Measurements from ENCODE around the gene ALDH4A1.

ALDH4A1 gene

GRCh38 chr1:18944810-18945209 is 42.5 kb upstream of the ALDH4A1 start:
- H3K4ac ChIP-seq (ENCODE audit: low read length), result no peak overlapping the region
- peak overlapping the region; percentile 59 for H2BK12ac ChIP-seq (ENCODE audit: low read length)
- no peak overlapping the region for H2BK120ac ChIP-seq (ENCODE audit: low read depth, low read length)
- no peak overlapping the region for H3K4me3 ChIP-seq (ENCODE audit: low read length in 2 of 2)
- H3K9ac ChIP-seq (ENCODE audit: low read depth, low read length, poor library complexity), result no peak overlapping the region
- H3K36me3 ChIP-seq (replicated peaks in 1 of 2; ENCODE audit: control insufficient read depth in 2 of 2, insufficient read depth in 2 of 2, low read length in 2 of 2), result no peaks in the 10 kb centered on the region
- H3K18ac ChIP-seq (ENCODE audit: low read length), result peak overlapping the region; percentile 3
- no peaks in the 10 kb centered on the region for H3K9me3 ChIP-seq (replicated peaks in 1 of 2; ENCODE audit: control insufficient read depth in 2 of 2, insufficient read depth in 1 of 2, low read depth in 1 of 2, low read length in 2 of 2)
- no CpG with 5 or more reads among the region's 2 CpGs for WGBS, 2 donors (ENCODE audit: extremely low coverage in 2 of 2, insufficient read length in 2 of 2, insufficient replicate concordance in 1 of 2)
- DNase-seq (ENCODE audit: low spot score), result no peak
- no peak overlapping the region for H4K8ac ChIP-seq (ENCODE audit: low read depth, low read length)
- H3K27ac ChIP-seq (replicated peaks; ENCODE audit: low read length), result no peak overlapping the region
- H2AFZ ChIP-seq (ENCODE audit: low read length), result peak overlapping the region; percentile 70
- peak overlapping the region; percentile 77 for H2BK15ac ChIP-seq (ENCODE audit: low read length)
- H2BK5ac ChIP-seq (ENCODE audit: low read length), result no peak overlapping the region
- H3K4me1 ChIP-seq (ENCODE audit: control insufficient read depth in 2 of 2, insufficient read depth in 1 of 2, low read depth in 1 of 2, low read length in 2 of 2), result peaks cover 35 to 44% of the 10 kb centered on the region in 2 donors
- H3K79me1 ChIP-seq (ENCODE audit: low read depth, low read length), result peaks cover 3% of the 10 kb centered on the region
- no peak overlapping the region for H3K4me2 ChIP-seq (ENCODE audit: insufficient read depth, low read length, poor library complexity, severe bottlenecking)
- H3K23ac ChIP-seq (ENCODE audit: low read depth, low read length, poor library complexity), result peak overlapping the region; percentile 18
- no peak overlapping the region for H4K91ac ChIP-seq (ENCODE audit: low read depth, low read length, poor library complexity)
- peak overlapping the region; percentile 60 for H2AK5ac ChIP-seq (ENCODE audit: low read depth, low read length)
- H3K14ac ChIP-seq (ENCODE audit: low read length), result no peak overlapping the region
- no peaks in the 10 kb centered on the region for H3K27me3 ChIP-seq (ENCODE audit: control insufficient read depth in 3 of 3, insufficient read depth in 3 of 3, low read depth in 1 of 3, low read length in 3 of 3)

GRCh38 chr1:18943914-18944572 is 41.7 kb upstream of the ALDH4A1 start:
- Histone ChIP-seq H2BK5ac (ENCODE audit: low read length) (no peak overlapping the region), H3K36me3 (replicated peaks in 1 of 2; ENCODE audit: control insufficient read depth in 2 of 2, insufficient read depth in 2 of 2, low read length in 2 of 2) (no peaks in the 10 kb centered on the region), H3K9ac (ENCODE audit: low read depth, low read length, poor library complexity) (no peak overlapping the region), H2BK15ac (ENCODE audit: low read length) (peak overlapping the region; percentile 77), H3K4me2 (ENCODE audit: insufficient read depth, low read length, poor library complexity, severe bottlenecking) (no peak overlapping the region), H3K18ac (ENCODE audit: low read length) (peak overlapping the region; percentile 18), H3K4me3 (ENCODE audit: low read length in 2 of 2) (no peak overlapping the region), H4K91ac (ENCODE audit: low read depth, low read length, poor library complexity) (no peak overlapping the region), H4K8ac (ENCODE audit: low read depth, low read length) (no peak overlapping the region), H3K9me3 (replicated peaks in 1 of 2; ENCODE audit: control insufficient read depth in 2 of 2, insufficient read depth in 1 of 2, low read depth in 1 of 2, low read length in 2 of 2) (no peaks in the 10 kb centered on the region), H3K23ac (ENCODE audit: low read depth, low read length, poor library complexity) (peak overlapping the region; percentile 18), H3K79me1 (ENCODE audit: low read depth, low read length) (peaks cover 3% of the 10 kb centered on the region), H3K14ac (ENCODE audit: low read length) (no peak overlapping the region), H2BK12ac (ENCODE audit: low read length) (no peak overlapping the region), H2AFZ (ENCODE audit: low read length) (no peak overlapping the region), H3K27me3 (ENCODE audit: control insufficient read depth in 3 of 3, insufficient read depth in 3 of 3, low read depth in 1 of 3, low read length in 3 of 3) (no peaks in the 10 kb centered on the region), H3K4ac (ENCODE audit: low read length) (no peak overlapping the region), H3K4me1 (ENCODE audit: control insufficient read depth in 2 of 2, insufficient read depth in 1 of 2, low read depth in 1 of 2, low read length in 2 of 2) (peaks cover 30 to 37% of the 10 kb centered on the region in 2 donors), H2AK5ac (ENCODE audit: low read depth, low read length) (peak overlapping the region; percentile 60), H2BK120ac (ENCODE audit: low read depth, low read length) (no peak overlapping the region), H3K27ac (replicated peaks; ENCODE audit: low read length) (no peak overlapping the region)
- no peak for DNase-seq (ENCODE audit: low spot score)
- no CpG with 5 or more reads among the region's 9 CpGs for WGBS, 2 donors (ENCODE audit: extremely low coverage in 2 of 2, insufficient read length in 2 of 2, insufficient replicate concordance in 1 of 2)

- Histone ChIP-seq H2AK5ac (ENCODE audit: low read depth, low read length) (peak overlapping the region; percentile 48), H2BK5ac (ENCODE audit: low read length) (no peak overlapping the region), H3K4me1 (ENCODE audit: control insufficient read depth in 2 of 2, insufficient read depth in 1 of 2, low read depth in 1 of 2, low read length in 2 of 2) (peaks cover 37 to 38% of the 10 kb centered on the region in 2 donors), H3K14ac (ENCODE audit: low read length) (no peak overlapping the region), H4K91ac (ENCODE audit: low read depth, low read length, poor library complexity) (no peak overlapping the region), H3K9me3 (replicated peaks in 1 of 2; ENCODE audit: control insufficient read depth in 2 of 2, insufficient read depth in 1 of 2, low read depth in 1 of 2, low read length in 2 of 2) (no peaks in the 10 kb centered on the region), H3K4me2 (ENCODE audit: insufficient read depth, low read length, poor library complexity, severe bottlenecking) (no peak overlapping the region), H3K79me1 (ENCODE audit: low read depth, low read length) (no peaks in the 10 kb centered on the region), H2BK120ac (ENCODE audit: low read depth, low read length) (no peak overlapping the region), H3K9ac (ENCODE audit: low read depth, low read length, poor library complexity) (no peak overlapping the region), H2BK15ac (ENCODE audit: low read length) (no peak overlapping the region), H3K4me3 (ENCODE audit: low read length in 2 of 2) (no peak overlapping the region), H2AFZ (ENCODE audit: low read length) (no peak overlapping the region), H3K27me3 (ENCODE audit: control insufficient read depth in 3 of 3, insufficient read depth in 3 of 3, low read depth in 1 of 3, low read length in 3 of 3) (peaks cover 0 to 1% (median 0%) of the 10 kb centered on the region in 3 experiments), H3K36me3 (replicated peaks in 1 of 2; ENCODE audit: control insufficient read depth in 2 of 2, insufficient read depth in 2 of 2, low read length in 2 of 2) (no peaks in the 10 kb centered on the region), H2BK12ac (ENCODE audit: low read length) (no peak overlapping the region), H3K27ac (replicated peaks; ENCODE audit: low read length) (no peak overlapping the region), H4K8ac (ENCODE audit: low read depth, low read length) (no peak overlapping the region), H3K4ac (ENCODE audit: low read length) (no peak overlapping the region), H3K23ac (ENCODE audit: low read depth, low read length, poor library complexity) (no peak overlapping the region), H3K18ac (ENCODE audit: low read length) (peak overlapping the region; percentile 2)
- DNase-seq (ENCODE audit: low spot score), result no peak
- WGBS, 2 donors (ENCODE audit: extremely low coverage in 2 of 2, insufficient read length in 2 of 2, insufficient replicate concordance in 1 of 2), result no CpG with 5 or more reads among the region's 4 CpGs
These were observed 40.8 kb upstream of the ALDH4A1 start for GRCh38 chr1:18943162-18943561.

GRCh38 chr1:18942340-18942739 is 40.0 kb upstream of the ALDH4A1 start:
- peaks cover 0 to 1% (median 0%) of the 10 kb centered on the region in 3 experiments for H3K27me3 ChIP-seq (ENCODE audit: control insufficient read depth in 3 of 3, insufficient read depth in 3 of 3, low read depth in 1 of 3, low read length in 3 of 3)
- no peaks in the 10 kb centered on the region for H3K36me3 ChIP-seq (replicated peaks in 1 of 2; ENCODE audit: control insufficient read depth in 2 of 2, insufficient read depth in 2 of 2, low read length in 2 of 2)
- WGBS, 2 donors (ENCODE audit: extremely low coverage in 2 of 2, insufficient read length in 2 of 2, insufficient replicate concordance in 1 of 2), result no CpG with 5 or more reads among the region's 4 CpGs
- peak overlapping the region; percentile 65 for H2AFZ ChIP-seq (ENCODE audit: low read length)
- no peak overlapping the region for H3K9ac ChIP-seq (ENCODE audit: low read depth, low read length, poor library complexity)
- H3K18ac ChIP-seq (ENCODE audit: low read length), result peak overlapping the region; percentile 5
- no peak overlapping the region for H3K4me3 ChIP-seq (ENCODE audit: low read length in 2 of 2)
- H2BK120ac ChIP-seq (ENCODE audit: low read depth, low read length), result no peak overlapping the region
- DNase-seq (ENCODE audit: low spot score), result no peak
- H2BK5ac ChIP-seq (ENCODE audit: low read length), result no peak overlapping the region
- no peak overlapping the region for H3K23ac ChIP-seq (ENCODE audit: low read depth, low read length, poor library complexity)
- H3K14ac ChIP-seq (ENCODE audit: low read length), result peak overlapping the region; percentile 85
- H3K9me3 ChIP-seq (replicated peaks in 1 of 2; ENCODE audit: control insufficient read depth in 2 of 2, insufficient read depth in 1 of 2, low read depth in 1 of 2, low read length in 2 of 2), result no peaks in the 10 kb centered on the region
- no peak overlapping the region for H3K4me2 ChIP-seq (ENCODE audit: insufficient read depth, low read length, poor library complexity, severe bottlenecking)
- H2BK12ac ChIP-seq (ENCODE audit: low read length), result no peak overlapping the region
- no peak overlapping the region for H4K91ac ChIP-seq (ENCODE audit: low read depth, low read length, poor library complexity)
- H3K4ac ChIP-seq (ENCODE audit: low read length), result peak overlapping the region; percentile 12
- no peak overlapping the region for H4K8ac ChIP-seq (ENCODE audit: low read depth, low read length)
- H3K27ac ChIP-seq (replicated peaks; ENCODE audit: low read length), result no peak overlapping the region
- no peak overlapping the region for H2BK15ac ChIP-seq (ENCODE audit: low read length)
- H3K79me1 ChIP-seq (ENCODE audit: low read depth, low read length), result no peaks in the 10 kb centered on the region
- H2AK5ac ChIP-seq (ENCODE audit: low read depth, low read length), result peak overlapping the region; percentile 72
- H3K4me1 ChIP-seq (ENCODE audit: control insufficient read depth in 2 of 2, insufficient read depth in 1 of 2, low read depth in 1 of 2, low read length in 2 of 2), result peaks cover 36 to 38% of the 10 kb centered on the region in 2 donors
